HG02571 (cell line): ENCODE results near the gene PLD1.
A peak's percentile ranks its signal among the peaks of the same experiment; 100 is the strongest.
"Not testable (repeated sequence)": the region's sequence is repeated elsewhere in the genome, so short reads cannot be mapped to it uniquely, and the experiment has no call there.

Experiments used
- ATAC-seq: cut with Tn5 transposase; IDR thresholded peaks from one replicate; pipeline ENCODE4 v1.9.1; 2021; ENCODE audit warnings: mild to moderate bottlenecking, moderate library complexity; ENCODE audit not compliant: unreplicated experiment

Gene PLD1

DNA sequence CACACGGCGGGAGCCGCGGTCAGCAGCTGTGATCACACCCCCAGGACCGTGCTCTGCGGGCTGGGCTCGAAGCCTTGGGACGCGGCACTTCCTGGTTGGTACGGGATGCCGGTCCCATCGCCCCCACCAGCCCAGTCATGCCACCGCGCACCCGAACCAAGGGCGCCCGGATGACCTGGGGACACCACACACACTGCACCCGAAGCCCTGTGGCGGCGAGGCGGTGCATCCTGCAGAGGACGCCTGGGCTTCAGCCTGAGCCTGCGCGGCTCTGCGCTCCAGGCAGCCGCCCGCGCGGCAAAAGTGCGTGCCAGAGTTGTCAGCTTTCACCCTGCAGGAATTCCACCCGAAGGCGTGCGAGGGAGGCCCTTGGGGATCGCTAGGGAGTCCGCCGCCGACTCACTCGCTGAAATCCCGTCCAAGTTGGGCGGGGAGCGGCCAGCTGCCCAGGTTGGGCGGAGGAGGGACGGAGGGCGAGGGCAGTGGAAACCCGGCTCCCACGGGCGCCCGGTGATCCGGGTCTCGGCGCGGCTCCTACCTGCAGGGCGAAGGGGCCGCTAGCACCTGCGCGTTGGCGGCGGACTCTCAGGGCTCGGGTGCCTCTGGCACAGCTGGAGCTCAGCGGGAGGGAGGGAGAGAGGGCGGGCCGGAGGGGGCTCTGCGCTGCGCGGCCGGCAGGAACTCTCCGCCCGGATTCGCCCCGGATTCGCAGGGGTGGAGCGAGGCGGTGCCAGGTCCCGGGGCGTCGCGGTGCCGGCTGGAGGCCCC is at the start of gene PLD1:
Gene PLD1 (minus strand): TSS at position 623 of the 768 bp plus-strand sequence. CDS start 72,432 bp downstream, outside the sequence.
- peak; percentile 58 for ATAC-seq

DNA sequence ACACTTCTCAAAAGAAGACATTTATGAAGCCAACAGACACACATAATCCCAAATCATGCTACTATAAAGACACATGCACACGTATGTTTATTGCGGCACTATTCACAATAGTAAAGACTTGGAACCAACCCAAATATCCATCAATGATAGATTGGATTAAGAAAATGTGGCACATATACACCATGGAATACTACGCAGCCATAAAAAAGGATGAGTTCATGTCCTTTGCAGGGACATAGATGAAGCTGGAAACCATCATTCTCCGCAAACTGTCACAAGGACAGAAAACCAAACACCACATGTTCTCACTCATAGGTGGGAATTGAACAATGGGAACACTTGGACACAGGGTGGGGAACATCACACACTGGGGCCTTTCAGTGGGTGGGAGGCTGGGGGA is 48.5 kb upstream of the PLD1 start:
- not testable (repeated sequence) for ATAC-seq

GRCh38 chr3:171854649-171855305 is 44.5 kb upstream of the PLD1 start:
- ATAC-seq = no peak

DNA sequence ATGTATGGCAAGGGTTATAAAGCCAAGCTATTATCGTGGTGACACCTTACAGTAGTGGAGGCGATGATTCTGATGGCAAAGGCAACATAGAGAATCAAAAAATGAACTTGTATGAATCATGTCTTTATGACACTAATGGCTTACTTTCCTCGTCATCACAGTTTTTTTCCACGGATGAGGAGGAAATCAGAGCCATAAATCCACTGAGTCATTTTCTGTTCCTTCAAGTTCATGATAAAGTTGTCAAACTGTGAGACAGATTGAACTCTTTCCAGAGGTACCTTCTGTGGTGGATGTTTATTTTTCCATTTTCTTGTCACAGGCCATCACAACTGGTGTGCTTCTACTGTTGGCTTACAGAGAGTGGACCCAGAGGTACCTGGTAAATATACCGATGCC is 41.4 kb upstream of the PLD1 start:
- no peak for ATAC-seq

DNA sequence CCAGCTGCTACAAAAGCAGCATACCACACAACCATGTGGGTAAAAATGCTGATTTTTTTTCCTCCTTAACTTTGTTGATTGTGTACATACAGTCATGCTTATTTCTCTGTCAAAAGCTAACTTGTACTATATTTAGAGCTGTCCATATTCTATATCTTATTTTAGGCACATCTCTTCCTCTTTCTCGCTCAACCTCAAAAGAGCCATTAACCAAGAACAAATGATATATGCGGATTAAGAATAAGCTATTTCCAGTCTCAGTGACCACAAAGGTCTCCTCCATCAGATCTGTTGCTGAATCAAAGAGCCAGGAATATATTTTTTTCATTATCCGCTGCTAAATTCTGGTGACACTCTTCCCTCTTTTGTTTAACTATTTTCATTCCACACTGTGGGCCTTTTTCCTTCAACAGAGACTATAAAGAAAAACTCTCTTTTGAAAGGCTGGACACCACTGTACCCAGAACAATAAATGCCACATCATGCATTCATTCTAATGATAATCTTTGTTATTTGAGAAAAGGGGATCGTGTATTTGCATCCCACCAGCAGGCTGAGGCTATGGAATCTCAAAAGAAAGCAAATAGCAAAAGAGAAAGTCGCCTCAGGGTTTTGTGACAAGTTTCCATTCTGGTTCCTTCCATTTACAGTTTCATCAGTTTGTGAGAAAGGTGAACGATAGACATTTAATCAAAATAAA is 40.8 kb upstream of the PLD1 start:
- ATAC-seq = no peak

- ATAC-seq = no peak
These were observed 40.2 kb upstream of the PLD1 start for GRCh38 chr3:171850320-171850959.

DNA sequence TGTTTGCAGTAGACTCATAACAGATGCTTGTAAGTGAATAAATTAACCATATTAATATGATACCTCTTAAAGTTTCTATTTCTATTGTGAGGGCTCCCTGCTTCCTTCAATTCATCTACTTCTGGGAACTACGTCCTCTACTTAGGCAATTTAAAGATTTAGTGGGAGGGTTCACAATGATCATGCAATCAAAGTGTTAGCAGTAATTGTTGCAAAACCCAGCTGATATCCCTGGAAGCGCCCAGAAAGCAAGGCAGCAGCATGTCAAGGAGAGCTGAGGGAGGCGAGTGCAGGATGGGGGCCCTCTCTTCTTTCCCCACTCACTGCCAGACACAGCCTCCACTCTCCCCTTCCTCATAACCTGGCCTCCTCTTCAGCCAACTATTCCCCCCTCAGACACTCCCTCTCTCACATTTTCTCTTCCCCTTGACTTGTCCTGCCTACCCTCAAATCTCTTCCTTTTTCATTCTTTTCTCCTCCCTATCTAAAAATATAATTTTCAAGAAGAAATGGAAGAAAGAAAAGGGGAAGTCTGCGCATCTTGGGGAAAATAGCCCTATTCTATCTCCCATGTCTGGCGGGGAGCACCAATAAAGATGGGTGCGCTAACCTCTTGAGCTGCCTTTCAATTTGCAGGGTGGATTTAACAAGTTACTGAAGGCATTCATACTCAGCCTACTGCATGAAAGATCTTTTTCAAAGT is 39.5 kb upstream of the PLD1 start:
- no peak for ATAC-seq

GRCh38 chr3:171847595-171848259 is 37.4 kb upstream of the PLD1 start:
- no peak for ATAC-seq

DNA sequence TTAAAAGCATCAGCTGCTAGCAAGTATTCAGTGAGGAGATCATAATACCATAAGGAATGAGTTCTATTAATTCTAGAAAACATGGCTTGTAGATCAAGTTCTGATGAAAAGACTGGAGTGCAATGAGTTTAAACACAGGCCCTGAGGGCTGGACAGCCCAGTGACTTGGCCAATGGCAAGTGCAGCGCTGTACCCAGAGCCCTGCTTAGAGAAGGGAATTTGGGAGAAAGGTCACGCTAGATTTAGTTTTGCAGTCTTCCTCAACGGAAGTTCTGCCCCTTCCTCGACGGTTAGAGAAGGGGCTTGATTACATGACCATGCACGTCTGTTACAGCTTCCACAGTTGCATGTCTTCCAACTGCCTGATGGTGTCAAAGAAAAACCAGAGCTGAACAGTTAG is 36.9 kb upstream of the PLD1 start:
- ATAC-seq = no peak

DNA sequence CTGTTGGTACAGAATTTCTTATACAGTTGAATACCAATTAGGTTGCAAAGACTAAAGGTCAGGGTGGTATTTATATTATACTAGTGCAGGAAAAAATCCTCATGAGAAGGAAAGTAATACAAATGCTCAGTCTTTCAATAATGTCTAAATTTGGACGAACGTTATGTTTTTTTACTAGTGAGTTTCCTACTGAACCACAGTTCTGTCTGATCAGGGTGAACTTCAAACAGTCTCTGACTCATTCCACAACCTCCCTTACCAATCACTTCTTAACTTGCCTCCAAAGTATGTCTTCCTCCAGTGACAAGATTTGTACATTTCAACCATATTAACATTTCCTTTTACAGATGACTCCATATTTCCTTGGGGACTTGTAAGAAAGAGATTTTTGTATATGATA is 36.3 kb upstream of the PLD1 start:
- ATAC-seq = peak; percentile 93

DNA sequence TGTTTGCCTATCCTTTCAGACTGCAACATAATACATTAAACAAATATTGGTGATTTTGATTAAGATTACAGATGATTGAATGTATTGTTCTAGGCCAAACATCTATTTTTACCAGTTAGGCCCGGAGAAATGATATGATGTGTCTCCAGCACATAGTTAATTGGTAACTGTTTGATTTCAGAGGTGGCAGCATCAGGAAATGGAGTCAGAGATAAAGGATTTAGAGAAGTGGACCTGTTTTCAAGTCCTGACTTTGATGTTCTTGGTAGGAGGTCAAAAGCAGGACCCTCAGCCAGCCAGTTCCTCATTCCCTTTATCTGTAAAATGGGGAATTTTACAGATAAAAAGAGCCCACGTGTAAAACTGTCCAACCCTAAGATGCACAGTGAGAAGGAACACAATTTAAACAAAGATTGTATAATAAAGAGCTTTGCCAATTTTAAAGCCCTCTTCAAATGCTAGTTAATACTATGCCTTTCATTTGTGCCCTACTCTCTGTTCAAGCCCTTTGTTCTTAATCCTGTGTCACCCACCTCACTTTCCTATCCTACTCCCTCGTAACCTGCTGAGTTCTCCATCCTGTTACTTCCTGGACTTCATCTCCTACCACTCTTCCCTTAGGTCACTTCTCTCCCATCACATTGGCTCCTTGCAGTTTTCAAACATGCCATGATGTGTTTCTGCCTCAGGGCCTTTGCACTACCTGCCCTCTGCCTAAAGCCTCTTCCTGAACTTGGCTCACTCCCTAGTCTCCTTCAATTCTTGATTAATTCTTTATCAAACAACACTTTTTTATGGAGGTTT is 35.4 kb upstream of the PLD1 start:
- ATAC-seq = no peak

DNA sequence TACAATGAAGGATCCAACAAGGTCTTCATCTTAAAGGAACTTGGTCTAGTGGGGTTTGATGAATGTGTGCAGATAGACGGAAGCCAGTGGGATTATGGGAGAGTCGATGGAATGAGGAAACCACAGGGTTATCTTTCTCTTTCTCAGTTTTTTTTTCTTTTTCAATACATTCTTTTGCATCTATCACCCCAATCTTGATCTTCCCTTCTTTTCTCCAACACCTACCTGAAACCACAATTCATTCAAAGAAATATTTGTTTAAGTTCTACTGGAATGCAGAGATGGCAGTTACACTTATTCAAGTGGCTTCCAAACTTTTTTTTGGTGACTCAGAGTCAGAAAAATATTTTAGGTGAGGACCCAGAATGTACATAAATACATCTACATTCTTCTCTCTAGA is 34.6 kb upstream of the PLD1 start:
- no peak for ATAC-seq

GRCh38 chr3:171842864-171843518 is 32.7 kb upstream of the PLD1 start, which contains the start of gene TMEM212:
TMEM212 (plus strand) TSS chr3:171843349; CDS start chr3:171843384, 35 bp downstream.
- ATAC-seq = no peak

DNA sequence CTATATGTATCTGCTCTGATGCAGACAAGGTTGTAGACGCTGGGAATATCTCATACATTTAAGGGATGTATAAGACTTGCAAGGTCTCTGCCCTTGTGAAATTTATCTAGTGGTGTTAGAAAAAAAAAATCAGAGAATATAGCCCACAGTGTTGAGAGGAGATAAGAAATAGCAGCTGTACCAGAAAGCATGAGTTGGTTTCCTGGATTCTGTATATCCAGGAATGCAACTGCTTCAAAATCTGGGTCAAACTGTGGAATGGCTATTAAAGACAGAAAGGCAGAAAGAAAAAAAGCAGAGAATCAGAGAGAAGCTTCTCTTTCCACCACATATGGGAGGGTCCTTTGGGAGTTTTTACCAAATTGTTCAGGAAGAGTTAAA is 31.3 kb upstream of the PLD1 start:
- no peak for ATAC-seq

DNA sequence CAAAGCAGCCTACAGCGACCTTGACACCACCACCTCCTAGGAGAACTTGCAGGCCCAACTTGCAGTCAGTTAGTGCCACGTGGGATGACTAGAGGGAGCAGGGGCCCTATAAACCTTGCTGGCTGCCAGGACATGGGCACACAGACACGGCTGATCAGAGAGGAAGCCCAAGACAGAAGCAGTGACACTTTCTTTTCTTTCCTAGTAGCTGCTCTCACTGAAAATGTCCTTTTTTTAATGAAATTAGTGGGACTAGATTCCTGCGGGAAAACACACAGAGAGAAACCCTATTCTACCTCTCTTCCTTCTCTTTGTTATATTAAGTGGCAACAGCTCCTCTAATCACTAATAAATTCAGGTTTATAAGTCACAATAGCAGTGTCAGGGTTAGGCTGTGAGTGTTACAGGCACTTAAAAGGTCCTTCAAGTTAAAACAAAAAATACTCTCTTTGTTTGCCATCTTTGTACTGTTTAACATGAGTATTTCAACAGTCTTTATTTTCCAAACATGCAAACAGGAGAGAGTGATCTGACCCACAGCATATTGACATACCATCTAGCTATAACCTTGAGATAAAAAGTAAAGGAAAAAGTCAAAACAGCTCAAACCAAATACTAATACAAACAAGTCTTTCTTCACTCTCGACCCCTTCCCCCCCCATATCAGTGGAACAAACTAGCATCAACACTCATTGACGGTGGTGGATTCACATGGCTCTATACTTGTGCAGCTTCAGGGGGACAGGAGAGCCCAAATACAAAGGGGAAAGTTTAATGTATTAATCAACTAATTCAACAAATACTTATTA is 30.7 kb upstream of the PLD1 start:
- ATAC-seq = no peak

DNA sequence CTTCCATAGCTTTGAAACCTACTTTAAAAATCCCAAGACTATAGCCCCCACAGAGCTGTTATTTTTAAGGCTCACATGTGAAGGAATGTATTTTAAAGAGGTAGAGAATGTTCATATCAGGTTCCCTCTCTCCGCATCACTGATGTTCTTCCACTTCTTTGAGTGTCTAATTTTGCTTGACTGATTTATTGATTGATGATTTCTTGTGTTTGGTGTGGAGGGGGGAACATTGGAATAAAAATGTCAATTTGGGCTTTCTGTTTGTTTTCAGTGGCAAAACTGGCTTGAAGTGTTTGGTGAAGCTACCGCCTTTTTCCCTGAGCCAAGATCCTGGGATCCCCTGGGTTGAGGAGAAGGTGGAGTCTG is 30.1 kb upstream of the PLD1 start:
- no peak for ATAC-seq

DNA sequence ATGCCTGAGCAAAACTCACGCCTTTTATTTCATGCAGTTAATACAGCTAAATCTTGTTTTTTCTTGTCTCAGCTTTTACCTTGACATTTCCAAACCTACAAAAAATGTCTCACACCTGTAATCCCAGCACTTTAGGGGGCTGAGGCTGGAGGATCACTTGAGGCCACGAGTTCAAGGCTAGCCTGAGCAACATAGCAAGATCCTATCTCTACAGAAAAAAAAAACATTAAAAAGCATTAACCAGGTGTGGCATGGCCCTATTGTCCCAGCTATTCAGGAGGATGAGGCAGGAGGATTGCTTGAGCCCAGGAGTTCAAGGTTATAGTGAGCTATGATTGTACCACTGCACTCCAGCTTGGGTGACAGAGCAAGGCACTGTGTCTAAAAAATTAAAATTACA is 29.0 kb upstream of the PLD1 start:
- no peak for ATAC-seq

- ATAC-seq = no peak
These were observed 28.0 kb upstream of the PLD1 start for GRCh38 chr3:171838218-171838720.
